Neural cell (in vitro differentiated cells): ENCODE measurements around the gene CST9L.

Source experiments
- CTCF ChIP-seq: fragments of 450-650 bp; IDR thresholded peaks from 2 replicates; pipeline ENCODE4 v1.5.1; 2014; ENCODE audit warnings: antibody characterized with exemption, mild to moderate bottlenecking, moderate library complexity; ENCODE audit not compliant: poor library complexity, severe bottlenecking
- RAD21 ChIP-seq: fragments of 450-650 bp; conservative IDR thresholded peaks from 2 replicates; pipeline ENCODE4 v1.6.1; 2014; ENCODE audit warnings: antibody characterized with exemption, mild to moderate bottlenecking, moderate library complexity

- TF ChIP-seq CTCF (no peak), RAD21 (no peak)
These were observed 1.9 kb downstream of the CST9L start for GRCh38 chr20:23566199-23566932.
